ENCODE measurements around the gene ZNF629.

DNA sequence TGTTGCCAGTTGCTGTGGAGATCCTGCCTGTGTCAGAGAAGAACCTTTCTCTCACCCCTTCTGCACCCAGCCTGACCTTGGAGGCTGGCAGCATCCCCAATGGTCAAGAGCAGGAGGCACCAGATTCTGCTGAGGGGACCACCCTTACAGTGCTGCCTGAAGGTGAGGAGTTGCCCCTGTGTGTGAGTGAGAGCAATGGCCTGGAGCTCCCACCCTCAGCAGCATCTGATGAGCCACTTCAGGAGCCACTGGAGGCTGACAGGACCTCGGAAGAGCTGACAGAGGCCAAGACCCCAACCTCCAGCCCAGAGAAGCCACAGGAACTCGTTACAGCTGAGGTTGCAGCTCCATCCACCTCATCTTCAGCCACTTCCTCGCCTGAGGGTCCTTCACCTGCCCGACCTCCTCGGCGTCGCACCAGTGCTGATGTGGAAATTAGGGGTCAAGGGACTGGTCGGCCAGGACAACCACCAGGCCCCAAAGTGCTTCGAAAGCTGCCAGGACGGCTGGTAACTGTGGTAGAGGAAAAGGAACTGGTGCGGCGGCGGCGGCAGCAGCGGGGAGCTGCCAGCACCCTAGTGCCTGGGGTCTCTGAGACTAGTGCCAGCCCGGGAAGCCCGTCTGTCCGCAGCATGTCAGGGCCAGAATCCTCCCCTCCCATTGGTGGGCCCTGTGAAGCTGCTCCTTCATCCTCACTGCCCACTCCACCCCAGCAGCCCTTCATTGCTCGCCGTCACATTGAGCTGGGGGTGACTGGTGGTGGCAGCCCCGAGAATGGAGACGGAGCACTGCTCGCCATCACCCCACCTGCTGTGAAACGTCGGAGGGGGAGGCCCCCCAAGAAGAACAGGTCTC lies 49.0 kb downstream of the ZNF629 start:
- TF ChIP-seq EZH2 (IDR thresholded peaks at IDR 0.05) = no peak
- TF ChIP-seq, protein P1, sequence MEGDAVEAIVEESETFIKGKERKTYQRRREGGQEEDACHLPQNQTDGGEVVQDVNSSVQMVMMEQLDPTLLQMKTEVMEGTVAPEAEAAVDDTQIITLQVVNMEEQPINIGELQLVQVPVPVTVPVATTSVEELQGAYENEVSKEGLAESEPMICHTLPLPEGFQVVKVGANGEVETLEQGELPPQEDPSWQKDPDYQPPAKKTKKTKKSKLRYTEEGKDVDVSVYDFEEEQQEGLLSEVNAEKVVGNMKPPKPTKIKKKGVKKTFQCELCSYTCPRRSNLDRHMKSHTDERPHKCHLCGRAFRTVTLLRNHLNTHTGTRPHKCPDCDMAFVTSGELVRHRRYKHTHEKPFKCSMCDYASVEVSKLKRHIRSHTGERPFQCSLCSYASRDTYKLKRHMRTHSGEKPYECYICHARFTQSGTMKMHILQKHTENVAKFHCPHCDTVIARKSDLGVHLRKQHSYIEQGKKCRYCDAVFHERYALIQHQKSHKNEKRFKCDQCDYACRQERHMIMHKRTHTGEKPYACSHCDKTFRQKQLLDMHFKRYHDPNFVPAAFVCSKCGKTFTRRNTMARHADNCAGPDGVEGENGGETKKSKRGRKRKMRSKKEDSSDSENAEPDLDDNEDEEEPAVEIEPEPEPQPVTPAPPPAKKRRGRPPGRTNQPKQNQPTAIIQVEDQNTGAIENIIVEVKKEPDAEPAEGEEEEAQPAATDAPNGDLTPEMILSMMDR (IDR thresholded peaks at IDR 0.05) = no peak

All from neural progenitor cell (in vitro differentiated cells).